ENCODE measurements around the gene NRXN2. TPM values are rescaled to one million over a fixed set of nuclear protein-coding genes. Genes with fewer than 3 reads are reported as not detected.

The NRXN2 gene
- total and polyA plus RNA-seq, 10 of the 15 experiments (the other 5 are each of a cell fraction or from before 2014, with no cell fraction given) = 0.03 to 1.4 (median 0.23) TPM

DNA sequence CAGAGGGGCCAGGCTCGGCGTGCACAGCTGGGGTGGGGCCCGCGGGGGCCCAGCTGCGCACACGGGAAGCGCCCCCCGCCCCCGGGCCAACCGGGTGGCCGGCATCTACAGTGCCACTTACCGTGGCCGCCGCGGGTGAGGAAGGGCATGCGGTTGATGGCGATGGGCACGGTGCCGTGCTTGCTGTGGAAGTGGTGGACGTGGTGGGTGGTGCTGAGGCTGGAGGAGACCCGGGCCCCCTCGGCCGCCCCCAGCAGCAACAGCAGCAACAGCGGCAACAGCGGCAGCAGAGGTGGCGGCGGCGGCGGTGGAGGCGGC lies 80.6 kb downstream of the NRXN2 start (continued):
- no peak for TF ChIP-seq KDM1A (IDR thresholded peaks at IDR 0.05; ENCODE audit: borderline replicate concordance)
- TF ChIP-seq BRCA1 (IDR thresholded peaks at IDR 0.05; ENCODE audit: low read depth, low read length) = no peak
- no peak for TF ChIP-seq MYB (IDR thresholded peaks at IDR 0.05; ENCODE audit: borderline replicate concordance, low read depth, low read length)
- no peak for TF ChIP-seq FOXK2 (IDR thresholded peaks at IDR 0.05)
- no peak for TF ChIP-seq MTA3 (IDR thresholded peaks at IDR 0.05; ENCODE audit: borderline replicate concordance, low read length)
- TF ChIP-seq, protein P1, sequence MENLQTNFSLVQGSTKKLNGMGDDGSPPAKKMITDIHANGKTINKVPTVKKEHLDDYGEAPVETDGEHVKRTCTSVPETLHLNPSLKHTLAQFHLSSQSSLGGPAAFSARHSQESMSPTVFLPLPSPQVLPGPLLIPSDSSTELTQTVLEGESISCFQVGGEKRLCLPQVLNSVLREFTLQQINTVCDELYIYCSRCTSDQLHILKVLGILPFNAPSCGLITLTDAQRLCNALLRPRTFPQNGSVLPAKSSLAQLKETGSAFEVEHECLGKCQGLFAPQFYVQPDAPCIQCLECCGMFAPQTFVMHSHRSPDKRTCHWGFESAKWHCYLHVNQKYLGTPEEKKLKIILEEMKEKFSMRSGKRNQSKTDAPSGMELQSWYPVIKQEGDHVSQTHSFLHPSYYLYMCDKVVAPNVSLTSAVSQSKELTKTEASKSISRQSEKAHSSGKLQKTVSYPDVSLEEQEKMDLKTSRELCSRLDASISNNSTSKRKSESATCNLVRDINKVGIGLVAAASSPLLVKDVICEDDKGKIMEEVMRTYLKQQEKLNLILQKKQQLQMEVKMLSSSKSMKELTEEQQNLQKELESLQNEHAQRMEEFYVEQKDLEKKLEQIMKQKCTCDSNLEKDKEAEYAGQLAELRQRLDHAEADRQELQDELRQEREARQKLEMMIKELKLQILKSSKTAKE (IDR thresholded peaks at IDR 0.05; ENCODE audit: low read depth, poor library complexity, severe bottlenecking) = no peak
- no peak for TF ChIP-seq SREBF1 (IDR thresholded peaks at IDR 0.05; ENCODE audit: low read length)
- no peak for TF ChIP-seq FOS (IDR thresholded peaks at IDR 0.05; ENCODE audit: borderline replicate concordance, extremely low read depth, insufficient read length)
- TF ChIP-seq YY1 (IDR thresholded peaks at IDR 0.05; ENCODE audit: low read depth, low read length) = no peak

DNA sequence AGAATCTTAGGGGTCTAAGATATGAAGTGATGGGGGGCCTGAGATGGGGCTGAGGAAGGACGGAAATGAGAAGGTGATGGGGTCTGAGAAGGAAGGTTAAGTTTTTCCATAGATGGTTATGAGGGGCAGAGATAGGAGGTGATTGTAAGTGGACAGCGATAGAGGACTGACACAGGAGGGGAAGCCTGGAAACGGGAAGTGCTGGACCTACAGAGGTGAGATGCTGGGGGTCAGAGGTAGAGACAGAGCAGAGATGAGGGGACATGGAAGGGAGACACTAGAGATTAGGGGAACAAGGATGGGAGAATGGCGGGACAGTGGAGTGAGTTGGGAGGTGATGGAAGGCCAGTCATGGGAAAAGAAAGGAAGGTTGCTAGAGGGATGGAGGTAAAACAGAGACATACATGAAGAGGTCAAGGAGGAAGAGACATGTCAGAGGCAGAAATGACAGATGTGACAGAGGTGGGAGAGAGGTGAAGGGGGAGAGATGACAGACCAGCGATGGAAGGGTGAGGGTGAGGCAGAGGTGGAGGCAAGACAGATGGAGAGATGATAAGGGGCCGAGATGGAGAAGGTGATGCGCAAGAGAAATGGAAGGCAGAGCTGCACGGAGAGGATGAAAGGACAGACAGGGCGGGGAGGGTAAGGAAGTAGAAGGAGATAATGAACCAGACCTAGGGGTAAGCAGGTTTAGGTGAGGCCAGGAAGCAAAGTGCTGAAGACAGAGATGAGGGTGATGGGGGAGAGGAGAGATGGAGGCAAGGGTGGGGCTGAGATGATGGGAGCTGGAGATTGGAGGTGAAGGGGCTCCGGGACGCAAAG lies 81.2 kb downstream of the NRXN2 start:
- FAIRE-seq (no peak), ATAC-seq (no peak), DNase-seq (ENCODE audit: low read depth, low spot score) (no peak)
- Histone ChIP-seq H2AFZ (ENCODE audit: control insufficient read depth, low read depth, low read length) (no peak overlapping the region), H3K4me3 (no peak overlapping the region), H3K9ac (ENCODE audit: control insufficient read depth, insufficient read depth, low read length) (no peak overlapping the region), H3K36me3 (ENCODE audit: control insufficient read depth in 2 of 2, insufficient read depth in 2 of 2, low read length in 1 of 2) (no peaks in the 10 kb centered on the region), H3K4me1 (ENCODE audit: control insufficient read depth, insufficient read depth, low read length) (no peaks in the 10 kb centered on the region), H3K9me3 (replicated peaks; ENCODE audit: control insufficient read depth, insufficient read depth, low read length) (no peaks in the 10 kb centered on the region), H3K27ac (ENCODE audit: control insufficient read depth, insufficient read depth) (no peak overlapping the region), H4K20me1 (ENCODE audit: control insufficient read depth, insufficient read depth) (no peaks in the 10 kb centered on the region), H3K4me2 (ENCODE audit: control insufficient read depth, insufficient read depth) (no peak overlapping the region), H3K27me3 (replicated peaks in 1 of 2; ENCODE audit: control insufficient read depth in 2 of 2, insufficient read depth in 2 of 2, low read length in 1 of 2) (peaks cover 6 to 19% of the 10 kb centered on the region in 2 experiments; a peak in 3 of 4 replicates), H3K79me2 (ENCODE audit: control insufficient read depth, insufficient read depth, low read length) (no peaks in the 10 kb centered on the region)
- WGBS (ENCODE audit: insufficient coverage, insufficient replicate concordance, low lambda C conversion rate, missing lambda C conversion rate) = 26% methylated on average over 11 of the region's 11 CpGs
- CTCF ChIA-PET = no interaction called here
- no TSS peak for BruUV-seq (replicated peaks)
- RAD21 ChIA-PET (ENCODE audit: unreplicated experiment) = no interaction called here
- in situ Hi-C loops (cut with MboI) (no loop called here), intact Hi-C loops (cut with micrococcal nuclease; ENCODE audit: unreplicated experiment) (no loop called here)
- POLR2A ChIA-PET = no interaction called here
- SMC1A ChIA-PET (ENCODE audit: uncharacterized antibody, unreplicated experiment) = no interaction called here
- TF ChIP-seq, protein P2, sequence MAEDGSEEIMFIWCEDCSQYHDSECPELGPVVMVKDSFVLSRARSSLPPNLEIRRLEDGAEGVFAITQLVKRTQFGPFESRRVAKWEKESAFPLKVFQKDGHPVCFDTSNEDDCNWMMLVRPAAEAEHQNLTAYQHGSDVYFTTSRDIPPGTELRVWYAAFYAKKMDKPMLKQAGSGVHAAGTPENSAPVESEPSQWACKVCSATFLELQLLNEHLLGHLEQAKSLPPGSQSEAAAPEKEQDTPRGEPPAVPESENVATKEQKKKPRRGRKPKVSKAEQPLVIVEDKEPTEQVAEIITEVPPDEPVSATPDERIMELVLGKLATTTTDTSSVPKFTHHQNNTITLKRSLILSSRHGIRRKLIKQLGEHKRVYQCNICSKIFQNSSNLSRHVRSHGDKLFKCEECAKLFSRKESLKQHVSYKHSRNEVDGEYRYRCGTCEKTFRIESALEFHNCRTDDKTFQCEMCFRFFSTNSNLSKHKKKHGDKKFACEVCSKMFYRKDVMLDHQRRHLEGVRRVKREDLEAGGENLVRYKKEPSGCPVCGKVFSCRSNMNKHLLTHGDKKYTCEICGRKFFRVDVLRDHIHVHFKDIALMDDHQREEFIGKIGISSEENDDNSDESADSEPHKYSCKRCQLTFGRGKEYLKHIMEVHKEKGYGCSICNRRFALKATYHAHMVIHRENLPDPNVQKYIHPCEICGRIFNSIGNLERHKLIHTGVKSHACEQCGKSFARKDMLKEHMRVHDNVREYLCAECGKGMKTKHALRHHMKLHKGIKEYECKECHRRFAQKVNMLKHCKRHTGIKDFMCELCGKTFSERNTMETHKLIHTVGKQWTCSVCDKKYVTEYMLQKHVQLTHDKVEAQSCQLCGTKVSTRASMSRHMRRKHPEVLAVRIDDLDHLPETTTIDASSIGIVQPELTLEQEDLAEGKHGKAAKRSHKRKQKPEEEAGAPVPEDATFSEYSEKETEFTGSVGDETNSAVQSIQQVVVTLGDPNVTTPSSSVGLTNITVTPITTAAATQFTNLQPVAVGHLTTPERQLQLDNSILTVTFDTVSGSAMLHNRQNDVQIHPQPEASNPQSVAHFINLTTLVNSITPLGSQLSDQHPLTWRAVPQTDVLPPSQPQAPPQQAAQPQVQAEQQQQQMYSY (CRISPR knock-in tag; IDR thresholded peaks at IDR 0.05) = no peak
- TF ChIP-seq CBX5 (IDR thresholded peaks at IDR 0.05; ENCODE audit: low read depth) (no peak), JUND (IDR thresholded peaks at IDR 0.05; ENCODE audit: low read depth, low read length) (no peak), SP1 (IDR thresholded peaks at IDR 0.05; ENCODE audit: low read depth, low read length) (no peak), SREBF1 (IDR thresholded peaks at IDR 0.05; ENCODE audit: low read length) (no peak)
- TF ChIP-seq, protein P3, sequence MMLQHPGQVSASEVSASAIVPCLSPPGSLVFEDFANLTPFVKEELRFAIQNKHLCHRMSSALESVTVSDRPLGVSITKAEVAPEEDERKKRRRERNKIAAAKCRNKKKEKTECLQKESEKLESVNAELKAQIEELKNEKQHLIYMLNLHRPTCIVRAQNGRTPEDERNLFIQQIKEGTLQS (IDR thresholded peaks at IDR 0.05; ENCODE audit: borderline replicate concordance, extremely low read depth, low read depth, low read length) = no peak
